Measurements from ENCODE around the gene DAZAP1. TPM values are rescaled to one million over a fixed set of nuclear protein-coding genes. Genes with fewer than 3 reads are reported as not detected.
A peak's percentile ranks its signal among the peaks of the same experiment; 100 is the strongest.

Gene DAZAP1
- polyA plus RNA-seq, 1 donor (not counting 4 experiments of a cell fraction or from before 2014, with no cell fraction given), result 99.2 TPM

DNA sequence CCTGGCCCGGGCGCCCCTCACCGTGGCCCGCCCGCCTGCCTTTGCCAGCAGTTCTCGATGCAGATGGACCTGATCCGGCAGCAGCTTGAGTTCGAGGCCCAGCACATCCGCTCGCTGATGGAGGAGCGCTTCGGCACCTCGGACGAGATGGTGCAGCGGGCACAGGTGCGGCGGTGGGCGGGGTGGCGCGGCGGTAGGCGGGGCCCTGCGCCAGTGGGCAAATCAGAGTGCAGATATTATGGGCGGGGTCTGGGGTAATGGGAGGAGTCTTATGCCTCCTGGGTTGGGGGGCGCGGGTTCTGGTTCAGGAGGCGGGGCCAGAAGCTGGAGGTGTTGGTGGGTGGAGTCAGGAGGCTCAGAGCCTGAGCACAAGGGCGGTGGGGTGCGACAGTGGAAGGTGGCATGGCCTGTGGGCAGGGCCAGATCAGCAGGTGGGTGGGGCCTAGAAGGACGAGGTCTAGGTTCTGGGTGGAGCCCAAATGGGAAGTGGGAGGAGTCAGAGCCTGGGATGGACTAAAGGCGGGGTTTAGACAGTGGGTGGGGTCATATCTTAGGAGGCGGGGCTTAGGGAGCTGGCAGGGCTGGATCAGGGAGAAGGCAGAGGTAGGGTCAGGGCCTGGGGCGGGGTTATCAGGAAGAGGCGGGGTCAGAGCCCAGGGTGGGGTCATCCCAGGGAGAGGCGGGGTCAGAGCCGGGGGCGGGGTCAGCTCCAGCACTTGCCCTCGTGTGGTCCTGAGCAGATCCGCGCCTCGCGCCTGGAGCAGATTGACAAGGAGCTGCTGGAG is 48.1 kb downstream of the DAZAP1 start:
- Histone ChIP-seq H3K4me3 (ENCODE audit: control insufficient read depth in 2 of 3, extremely low read depth in 1 of 3, insufficient read depth in 2 of 3, low read depth in 1 of 3, low read length in 3 of 3) (no peak overlapping the region), H3K9ac (ENCODE audit: control insufficient read depth, extremely low read depth, insufficient read depth, low read length) (no peak overlapping the region), H3K27me3 (ENCODE audit: control insufficient read depth, extremely low read depth, insufficient read depth, low read length) (peaks cover 71% of the 10 kb centered on the region), H3K36me3 (ENCODE audit: control insufficient read depth in 2 of 2, extremely low read depth in 1 of 2, insufficient read depth in 2 of 2, low read length in 2 of 2) (no peaks in the 10 kb centered on the region), H2AFZ (ENCODE audit: control insufficient read depth, low read length) (no peak overlapping the region), H3K4me1 (ENCODE audit: control insufficient read depth, extremely low read depth, insufficient read depth, low read length) (peaks cover 6% of the 10 kb centered on the region), H3K9me1 (ENCODE audit: control insufficient read depth, extremely low read depth, insufficient read depth, low read length) (no peaks in the 10 kb centered on the region), H3K9me3 (ENCODE audit: control insufficient read depth, low read depth, low read length) (no peaks in the 10 kb centered on the region), H4K20me1 (ENCODE audit: control insufficient read depth, extremely low read depth, insufficient read depth, low read length) (no peaks in the 10 kb centered on the region), H3K79me2 (ENCODE audit: control insufficient read depth, insufficient read depth, low read length) (no peaks in the 10 kb centered on the region), H3K4me2 (ENCODE audit: control insufficient read depth, extremely low read depth, insufficient read depth, low read depth, low read length) (peak overlapping the region; percentile 32), H3K27ac (ENCODE audit: control insufficient read depth, insufficient read depth, low read length) (no peak overlapping the region)
- DNase-seq (ENCODE audit: low read depth, low spot score) (no peak), FAIRE-seq (peak; percentile 55)
- no peak for TF ChIP-seq EZH2 (IDR thresholded peaks at IDR 0.05; ENCODE audit: low read length)
- TF ChIP-seq, protein P1, sequence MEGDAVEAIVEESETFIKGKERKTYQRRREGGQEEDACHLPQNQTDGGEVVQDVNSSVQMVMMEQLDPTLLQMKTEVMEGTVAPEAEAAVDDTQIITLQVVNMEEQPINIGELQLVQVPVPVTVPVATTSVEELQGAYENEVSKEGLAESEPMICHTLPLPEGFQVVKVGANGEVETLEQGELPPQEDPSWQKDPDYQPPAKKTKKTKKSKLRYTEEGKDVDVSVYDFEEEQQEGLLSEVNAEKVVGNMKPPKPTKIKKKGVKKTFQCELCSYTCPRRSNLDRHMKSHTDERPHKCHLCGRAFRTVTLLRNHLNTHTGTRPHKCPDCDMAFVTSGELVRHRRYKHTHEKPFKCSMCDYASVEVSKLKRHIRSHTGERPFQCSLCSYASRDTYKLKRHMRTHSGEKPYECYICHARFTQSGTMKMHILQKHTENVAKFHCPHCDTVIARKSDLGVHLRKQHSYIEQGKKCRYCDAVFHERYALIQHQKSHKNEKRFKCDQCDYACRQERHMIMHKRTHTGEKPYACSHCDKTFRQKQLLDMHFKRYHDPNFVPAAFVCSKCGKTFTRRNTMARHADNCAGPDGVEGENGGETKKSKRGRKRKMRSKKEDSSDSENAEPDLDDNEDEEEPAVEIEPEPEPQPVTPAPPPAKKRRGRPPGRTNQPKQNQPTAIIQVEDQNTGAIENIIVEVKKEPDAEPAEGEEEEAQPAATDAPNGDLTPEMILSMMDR (optimal IDR thresholded peaks at IDR 0.05 in 1 of 3, IDR thresholded peaks at IDR 0.05 in 1 of 3, conservative IDR thresholded peaks at IDR 0.05 in 1 of 3; ENCODE audit: extremely low read depth in 1 of 3, insufficient read depth in 2 of 3, low read length in 3 of 3), result no peak
- dilution Hi-C loops (cut with MboI; ENCODE audit: extremely low pct_ligation_motif_present, low sequenced_read_pairs), result no loop called here

DNA sequence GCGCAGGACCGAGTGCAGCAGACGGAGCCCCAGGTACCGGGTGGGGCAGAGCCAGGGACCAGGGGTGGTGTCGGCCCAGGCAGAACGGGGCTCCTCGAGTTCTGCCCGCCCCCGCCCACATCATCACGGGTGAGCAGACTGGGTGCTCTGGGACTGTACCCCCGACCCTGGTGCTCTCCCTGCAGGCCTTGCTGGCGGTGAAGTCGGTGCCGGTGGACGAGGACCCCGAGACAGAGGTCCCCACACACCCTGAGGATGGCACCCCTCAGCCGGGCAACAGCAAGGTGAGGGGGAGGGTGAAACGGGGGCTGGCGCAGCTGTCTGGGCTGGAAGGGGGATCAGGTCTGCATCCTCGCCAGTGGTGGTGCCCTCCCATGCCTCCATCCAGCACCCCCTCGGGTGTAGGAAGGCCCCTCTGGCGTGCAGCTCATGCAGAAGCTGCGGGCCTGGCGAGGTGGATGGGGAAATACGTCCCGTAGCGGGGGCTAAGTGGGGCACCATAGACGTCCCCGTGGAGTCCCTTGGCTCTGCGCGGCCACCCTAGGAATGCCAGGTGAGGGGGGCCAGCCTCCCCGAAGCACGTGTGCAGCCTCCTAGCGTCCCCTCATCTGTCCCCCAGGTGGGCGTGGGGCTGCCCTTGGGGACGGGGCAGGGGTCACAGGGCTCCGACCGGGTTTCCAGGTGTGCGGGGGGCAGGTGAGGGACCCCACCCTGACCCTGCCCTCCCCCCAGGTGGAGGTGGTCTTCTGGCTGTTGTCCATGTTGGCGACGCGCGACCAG is 48.9 kb downstream of the DAZAP1 start:
- Histone ChIP-seq H3K4me2 (ENCODE audit: control insufficient read depth, extremely low read depth, insufficient read depth, low read depth, low read length) (no peak overlapping the region), H3K4me1 (ENCODE audit: control insufficient read depth, extremely low read depth, insufficient read depth, low read length) (peaks cover 6% of the 10 kb centered on the region), H3K9ac (ENCODE audit: control insufficient read depth, extremely low read depth, insufficient read depth, low read length) (no peak overlapping the region), H4K20me1 (ENCODE audit: control insufficient read depth, extremely low read depth, insufficient read depth, low read length) (no peaks in the 10 kb centered on the region), H3K4me3 (ENCODE audit: control insufficient read depth in 2 of 3, extremely low read depth in 1 of 3, insufficient read depth in 2 of 3, low read depth in 1 of 3, low read length in 3 of 3) (no peak overlapping the region), H3K9me3 (ENCODE audit: control insufficient read depth, low read depth, low read length) (no peaks in the 10 kb centered on the region), H3K27me3 (ENCODE audit: control insufficient read depth, extremely low read depth, insufficient read depth, low read length) (peaks cover 63% of the 10 kb centered on the region), H3K79me2 (ENCODE audit: control insufficient read depth, insufficient read depth, low read length) (no peaks in the 10 kb centered on the region), H3K27ac (ENCODE audit: control insufficient read depth, insufficient read depth, low read length) (no peak overlapping the region), H3K9me1 (ENCODE audit: control insufficient read depth, extremely low read depth, insufficient read depth, low read length) (no peaks in the 10 kb centered on the region), H2AFZ (ENCODE audit: control insufficient read depth, low read length) (no peak overlapping the region), H3K36me3 (ENCODE audit: control insufficient read depth in 2 of 2, extremely low read depth in 1 of 2, insufficient read depth in 2 of 2, low read length in 2 of 2) (no peaks in the 10 kb centered on the region)
- TF ChIP-seq, protein P1 (optimal IDR thresholded peaks at IDR 0.05 in 1 of 3, IDR thresholded peaks at IDR 0.05 in 1 of 3, conservative IDR thresholded peaks at IDR 0.05 in 1 of 3; ENCODE audit: extremely low read depth in 1 of 3, insufficient read depth in 2 of 3, low read length in 3 of 3), result no peak
- peak; percentile 22 for TF ChIP-seq EZH2 (IDR thresholded peaks at IDR 0.05; ENCODE audit: low read length)
- DNase-seq (ENCODE audit: low read depth, low spot score), result no peak
- FAIRE-seq, result no peak
- dilution Hi-C loops (cut with MboI; ENCODE audit: extremely low pct_ligation_motif_present, low sequenced_read_pairs), result no loop called here

Data from keratinocyte (primary cell).